Adipose tissue (tissue), 3 donors: ENCODE results near the gene IGFBP4. TPM values are rescaled to one million over a fixed set of nuclear protein-coding genes. Genes with fewer than 3 reads are reported as not detected.

Experiments
- H3K27ac ChIP-seq: one replicate; pipeline ENCODE4 v1.5.1; 2013; ENCODE audit warnings: low read depth, low read length
- WGBS, 3 donors: extraction: QIAGEN DNeasy Blood & Tissue Kit; methylation state at CpG; one replicate each; pipeline ENCODE4 v1.1.7; 2013; 5-methylcytosine and 5-hydroxymethylcytosine counted together
- polyA plus RNA-seq, 3 donors: library from polyadenylated mRNA; stranded (reverse); fragments of 200-250 nt; gene quantifications; one replicate each; pipeline ENCODE4 v1.2.3, GENCODE V29; 2013
- donor health status: healthy with polysubstance abuse.
- donor health status: Bipolar disorder and iron deficiency.
- donor health status: healthy.

IGFBP4 gene
- polyA plus RNA-seq, 3 donors, result 77.0 to 1,385 (median 621) TPM

- WGBS, 3 donors, result 77 to 84% (median 80%) methylated on average over 5 of the region's 5 CpGs
- no peak overlapping the region for H3K27ac ChIP-seq
Observed at GRCh38 chr17:40464392-40464855, 21.2 kb downstream of the IGFBP4 start.

- no peak overlapping the region for H3K27ac ChIP-seq
- 71 to 76% (median 73%) methylated on average over 11 of the region's 11 CpGs for WGBS, 3 donors
Observed at GRCh38 chr17:40466298-40466971, 23.2 kb downstream of the IGFBP4 start.

- no peak overlapping the region for H3K27ac ChIP-seq
- WGBS, 3 donors, result 90 to 93% (median 92%) methylated on average over 2 of the region's 2 CpGs
Observed at GRCh38 chr17:40467281-40467867, 24.1 kb downstream of the IGFBP4 start.

- H3K27ac ChIP-seq, result no peak overlapping the region
- WGBS, 3 donors, result 87 to 98% (median 96%) methylated on average over 7 of the region's 7 CpGs
Observed at GRCh38 chr17:40468560-40468959, 25.3 kb downstream of the IGFBP4 start.

- no peak overlapping the region for H3K27ac ChIP-seq
- WGBS, 3 donors, result 71 to 91% (median 87%) methylated on average over 4 of the region's 4 CpGs
Observed at GRCh38 chr17:40469805-40470675, 26.8 kb downstream of the IGFBP4 start.

GRCh38 chr17:40470932-40471828 lies 27.9 kb downstream of the IGFBP4 start:
- no peak overlapping the region for H3K27ac ChIP-seq
- 77 to 83% (median 78%) methylated on average over 17 of the region's 17 CpGs for WGBS, 3 donors

- H3K27ac ChIP-seq, result no peak overlapping the region
- 90 to 96% (median 93%) methylated on average over 6 of the region's 6 CpGs for WGBS, 3 donors
Observed at GRCh38 chr17:40471846-40472732, 28.8 kb downstream of the IGFBP4 start.

- WGBS, 3 donors, result 83 to 95% (median 92%) methylated on average over 3 of the region's 3 CpGs
- no peak overlapping the region for H3K27ac ChIP-seq
Observed at GRCh38 chr17:40472733-40473452, 29.6 kb downstream of the IGFBP4 start.

GRCh38 chr17:40473573-40474365 lies 30.5 kb downstream of the IGFBP4 start:
- WGBS, 3 donors, result 77 to 86% (median 83%) methylated on average over 16 of the region's 16 CpGs
- no peak overlapping the region for H3K27ac ChIP-seq

GRCh38 chr17:40474419-40475002 lies 31.3 kb downstream of the IGFBP4 start:
- WGBS, 3 donors, result 76 to 82% (median 81%) methylated on average over 9 of the region's 9 CpGs
- H3K27ac ChIP-seq, result no peak overlapping the region

- no peak overlapping the region for H3K27ac ChIP-seq
- 86 to 89% (median 87%) methylated on average over 18 of the region's 18 CpGs for WGBS, 3 donors
Observed at GRCh38 chr17:40475234-40475908, 32.1 kb downstream of the IGFBP4 start.

GRCh38 chr17:40477796-40478195 lies 34.5 kb downstream of the IGFBP4 start:
- H3K27ac ChIP-seq, result no peak overlapping the region
- 94 to 96% (median 94%) methylated on average over 1 of the region's 1 CpG for WGBS, 3 donors

GRCh38 chr17:40478486-40478885 lies 35.2 kb downstream of the IGFBP4 start:
- H3K27ac ChIP-seq, result no peak overlapping the region
- WGBS, 3 donors, result 84 to 94% (median 87%) methylated on average over 13 of the region's 13 CpGs

- WGBS, 3 donors, result 59 to 66% (median 66%) methylated on average over 9 of the region's 9 CpGs
Observed at GRCh38 chr17:40479754-40480480, 36.7 kb downstream of the IGFBP4 start.

More at GRCh38 chr17:40479754-40480480, 36.7 kb downstream of the IGFBP4 start:
- H3K27ac ChIP-seq, result no peak overlapping the region
